NCI-H2227 (cell line): ENCODE measurements around the gene DTX3.
"Not testable (repeated sequence)": the region's sequence is repeated elsewhere in the genome, so short reads cannot be mapped to it uniquely, and the experiment has no call there.

ENCODE experiments used
- DNase-seq: peaks from one replicate; lab custom pipeline; 2025; ENCODE audit not compliant: unreplicated experiment; lab: John Stamatoyannopoulos, UW

Gene DTX3

GRCh38 chr12:57631566-57632072 is 27.0 kb downstream of the DTX3 start:
- peak; percentile 33 for DNase-seq

- DNase-seq: peak; percentile 59
Measured at GRCh38 chr12:57632073-57632957, 27.7 kb downstream of the DTX3 start.

- DNase-seq: peak; percentile 88
Measured at GRCh38 chr12:57632958-57633840, 28.6 kb downstream of the DTX3 start, which contains the start of gene B4GALNT1. Gene B4GALNT1 (minus strand): TSS chr12:57633201. CDS start chr12:57632132, 1,069 bp downstream.

- DNase-seq: not testable (repeated sequence)
Measured at GRCh38 chr12:57636731-57637130, 32.1 kb downstream of the DTX3 start.

- no peak for DNase-seq
Measured at GRCh38 chr12:57637364-57637763, 32.7 kb downstream of the DTX3 start.

- no peak for DNase-seq
Measured at GRCh38 chr12:57638096-57638495, 33.5 kb downstream of the DTX3 start.

GRCh38 chr12:57640175-57641042 is 35.8 kb downstream of the DTX3 start:
- DNase-seq: no peak

- no peak for DNase-seq
Measured at GRCh38 chr12:57641699-57642442, 37.2 kb downstream of the DTX3 start.

- DNase-seq: peak; percentile 21
Measured at GRCh38 chr12:57645990-57646658, 41.5 kb downstream of the DTX3 start.

- DNase-seq: not testable (repeated sequence)
Measured at GRCh38 chr12:57646659-57647049, 42.0 kb downstream of the DTX3 start.

GRCh38 chr12:57654042-57654441 is 49.4 kb downstream of the DTX3 start:
- DNase-seq: no peak

- no peak for DNase-seq
Measured at GRCh38 chr12:57655541-57656240, 51.1 kb downstream of the DTX3 start.

GRCh38 chr12:57656408-57656807 is 51.8 kb downstream of the DTX3 start:
- DNase-seq: not testable (repeated sequence)

GRCh38 chr12:57657744-57658143 is 53.1 kb downstream of the DTX3 start:
- DNase-seq: no peak

- no peak for DNase-seq
Measured at GRCh38 chr12:57658890-57659289, 54.3 kb downstream of the DTX3 start.
